Measurements from ENCODE around the gene EEA1. TPM values are rescaled to one million over a fixed set of nuclear protein-coding genes. Genes with fewer than 3 reads are reported as not detected.

EEA1 gene
- total and polyA plus RNA-seq, 2 of the 4 experiments (the other 2 are of a cell fraction), result 4.6 to 12.5 TPM

GRCh38 chr12:92877904-92878303 lies 51.2 kb downstream of the EEA1 start:
- no peak overlapping the region for H4K91ac ChIP-seq (ENCODE audit: insufficient read depth, low read depth, low read length)
- H3K4me3 ChIP-seq (ENCODE audit: insufficient read depth, low read depth, low read length), result no peak overlapping the region
- no peak overlapping the region for H3K4ac ChIP-seq (ENCODE audit: low read depth, low read length)
- H3K14ac ChIP-seq (replicated peaks; ENCODE audit: low read depth, low read length), result no peak overlapping the region
- no peak overlapping the region for H4K8ac ChIP-seq (ENCODE audit: low read depth in 2 of 2, low read length in 2 of 2)
- no peak overlapping the region for H4K5ac ChIP-seq (ENCODE audit: low read depth, low read length)
- no peak overlapping the region for H3K27ac ChIP-seq (ENCODE audit: insufficient read depth, low read length)
- H3K9ac ChIP-seq (ENCODE audit: low read depth, low read length), result no peak overlapping the region
- no CpG with 5 or more reads among the region's 1 CpG for WGBS, 2 experiments (ENCODE audit: extremely low coverage in 2 of 2, insufficient read length in 1 of 2)
- H3K9me1 ChIP-seq (ENCODE audit: insufficient read depth, low read length), result peaks cover 3% of the 10 kb centered on the region; the same call in 1 of the 2 replicates
- H2AFZ ChIP-seq (replicated peaks; ENCODE audit: low read length, poor library complexity), result no peak overlapping the region
- dilution Hi-C loops (cut with HindIII; ENCODE audit: low sequenced_read_pairs, unreplicated experiment) (no loop called here), intact Hi-C loops (cut with micrococcal nuclease) (no loop called here), in situ Hi-C loops (cut with MboI; ENCODE audit: low sequenced_read_pairs) (no loop called here)
- H2BK15ac ChIP-seq (ENCODE audit: low read depth, low read length), result no peak overlapping the region
- no TSS peak for BruUV-seq (replicated peaks)
- DNase-seq (no peak), ATAC-seq (ENCODE audit: low read depth) (no peak)
- no peak overlapping the region for H2AK9ac ChIP-seq (replicated peaks; ENCODE audit: low read depth, low read length, poor library complexity)
- no peaks in the 10 kb centered on the region for H3K27me3 ChIP-seq (ENCODE audit: control insufficient read depth, insufficient read depth, low read length)
- H2AK5ac ChIP-seq (ENCODE audit: low read depth, low read length), result no peak overlapping the region
- ChIA-PET POLR2A (ENCODE audit: unreplicated experiment) (no interaction called here), CTCF (interaction anchor here (0.7 kb wide), 1 partner anchor 19 kb away, joined by 3 read pairs; no protein-coding TSS in a partner anchor)
- H3K4me2 ChIP-seq (ENCODE audit: low read depth, low read length), result no peak overlapping the region
- no peak overlapping the region for H3K18ac ChIP-seq (ENCODE audit: low read depth, low read length)
- no peak overlapping the region for H2BK5ac ChIP-seq (ENCODE audit: low read depth, low read length, poor library complexity, severe bottlenecking)
- no peak overlapping the region for H3K56ac ChIP-seq (ENCODE audit: extremely low read depth, insufficient read depth, low read length)
- peaks cover 11% of the 10 kb centered on the region; the same call in 1 of the 2 replicates for H4K20me1 ChIP-seq (ENCODE audit: insufficient read depth, low read length)
- H3K4me1 ChIP-seq (ENCODE audit: control insufficient read depth, insufficient read depth, low read length), result no peaks in the 10 kb centered on the region
- TF ChIP-seq CHD1 (IDR thresholded peaks at IDR 0.05; ENCODE audit: low read depth, low read length), result no peak
- no peak for TF ChIP-seq RAD21 (IDR thresholded peaks at IDR 0.05; ENCODE audit: low read length)
- no peak for TF ChIP-seq USF2 (IDR thresholded peaks at IDR 0.05; ENCODE audit: low read depth, low read length)
- TF ChIP-seq MXI1 (IDR thresholded peaks at IDR 0.05; ENCODE audit: borderline replicate concordance, low read depth, low read length), result no peak
- TF ChIP-seq MAFK (IDR thresholded peaks at IDR 0.05; ENCODE audit: low read depth, low read length), result no peak
- no peak for TF ChIP-seq POLR2A (IDR thresholded peaks at IDR 0.05; ENCODE audit: low read depth, low read length)
- TF ChIP-seq RCOR1 (IDR thresholded peaks at IDR 0.05; ENCODE audit: insufficient replicate concordance, low read length), result no peak
- no peak for TF ChIP-seq CEBPB (IDR thresholded peaks at IDR 0.05; ENCODE audit: low read depth, low read length)
- TF ChIP-seq RFX5 (IDR thresholded peaks at IDR 0.05; ENCODE audit: low read depth, low read length), result no peak
- no peak for TF ChIP-seq BHLHE40 (IDR thresholded peaks at IDR 0.05; ENCODE audit: low read depth, low read length)
- H3K23ac ChIP-seq (ENCODE audit: low read depth, low read length), result no peak overlapping the region
- no peak overlapping the region for H2BK20ac ChIP-seq (ENCODE audit: low read depth, low read length)
- H3K79me1 ChIP-seq (ENCODE audit: low read depth in 1 of 2, low read length in 2 of 2), result peaks cover 39 to 66% of the 10 kb centered on the region in 2 experiments
- no peaks in the 10 kb centered on the region for H3K9me3 ChIP-seq (ENCODE audit: control insufficient read depth, insufficient read depth, low read length)
- H3K36me3 ChIP-seq (ENCODE audit: control insufficient read depth, insufficient read depth, low read length), result peaks cover 14% of the 10 kb centered on the region
- no peak overlapping the region for H2BK120ac ChIP-seq (ENCODE audit: low read depth, low read length)
